ENCODE data around the gene MS4A5.
"Not testable (repeated sequence)": the region's sequence is repeated elsewhere in the genome, so short reads cannot be mapped to it uniquely, and the experiment has no call there.

Gene MS4A5, protein sequence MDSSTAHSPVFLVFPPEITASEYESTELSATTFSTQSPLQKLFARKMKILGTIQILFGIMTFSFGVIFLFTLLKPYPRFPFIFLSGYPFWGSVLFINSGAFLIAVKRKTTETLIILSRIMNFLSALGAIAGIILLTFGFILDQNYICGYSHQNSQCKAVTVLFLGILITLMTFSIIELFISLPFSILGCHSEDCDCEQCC

GRCh38 chr11:60429272-60429671 lies at the start of gene MS4A5:
TSS of gene MS4A5 (plus strand) at chr11:60429572. CDS start at chr11:60429675, 103 bp downstream.
- no peak for DNase-seq

- no peak for DNase-seq
Observed at GRCh38 chr11:60389279-60389910, 40.0 kb upstream of the MS4A5 start.

DNA sequence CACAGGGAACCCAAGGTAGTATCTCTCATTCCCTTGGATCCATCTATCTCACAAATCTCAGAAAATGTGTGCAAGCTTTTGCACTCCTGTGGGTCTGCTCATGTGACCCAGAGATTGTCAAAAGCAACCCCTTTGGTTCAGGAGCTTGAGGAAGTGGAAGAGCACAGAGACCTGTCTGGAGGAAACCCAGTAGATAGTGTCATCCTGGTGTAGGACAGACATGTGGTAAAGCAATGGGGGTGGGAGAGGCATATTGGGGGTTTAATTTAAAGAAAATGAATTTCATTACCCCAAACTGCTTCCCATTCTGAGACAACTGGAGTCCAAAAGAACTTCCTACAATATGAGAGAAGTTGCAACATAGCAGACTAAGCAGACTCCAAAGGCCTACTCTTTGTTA lies 39.0 kb upstream of the MS4A5 start:
- no peak for DNase-seq

GRCh38 chr11:60392361-60392760 lies 37.0 kb upstream of the MS4A5 start:
- DNase-seq = no peak

DNA sequence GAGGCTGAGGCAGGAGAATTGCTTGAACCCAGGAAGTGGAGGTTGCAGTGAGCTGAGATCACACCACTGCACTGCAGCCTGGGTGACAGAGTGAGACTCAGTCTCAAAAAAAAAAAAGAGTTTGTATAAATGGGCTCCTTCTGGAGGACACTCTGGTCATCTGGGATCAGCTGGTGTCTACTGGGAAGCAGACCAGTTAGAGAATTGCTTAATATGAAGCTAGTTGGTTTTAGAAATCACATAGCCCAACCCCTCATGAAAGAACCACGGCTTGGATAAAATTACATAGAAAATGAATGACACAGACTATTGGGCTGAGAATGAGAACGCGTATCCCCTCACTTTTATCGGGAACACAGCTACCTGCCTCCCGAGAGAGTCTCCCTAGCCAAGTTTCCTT lies 36.4 kb upstream of the MS4A5 start:
- DNase-seq = no peak

- no peak for DNase-seq
Observed at GRCh38 chr11:60394666-60395380, 34.5 kb upstream of the MS4A5 start.

- DNase-seq = no peak
Observed at GRCh38 chr11:60396382-60396781, 33.0 kb upstream of the MS4A5 start, which contains the start of gene MS4A14. TSS of gene MS4A14 (plus strand) at chr11:60396459. CDS start at chr11:60396579, 120 bp downstream.

DNA sequence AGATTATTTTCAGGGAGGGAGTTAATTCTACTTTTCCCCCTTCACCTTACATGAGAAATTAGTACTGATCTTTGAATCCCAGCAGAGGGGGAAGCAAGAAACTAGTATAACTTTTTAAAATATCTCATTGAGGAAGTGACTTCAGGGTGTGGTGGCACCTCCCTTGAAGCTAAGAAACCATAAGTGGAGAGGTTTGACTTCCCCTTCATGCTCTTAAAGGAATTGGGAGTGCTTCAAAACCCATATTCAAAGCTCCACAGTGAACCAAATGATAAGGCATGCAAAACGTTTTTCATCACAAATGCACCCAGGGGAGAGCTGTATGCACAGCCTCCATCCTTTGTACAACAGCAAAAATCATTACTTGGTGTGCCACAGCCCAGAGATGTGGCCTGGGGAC lies 32.6 kb upstream of the MS4A5 start:
- DNase-seq = no peak

DNA sequence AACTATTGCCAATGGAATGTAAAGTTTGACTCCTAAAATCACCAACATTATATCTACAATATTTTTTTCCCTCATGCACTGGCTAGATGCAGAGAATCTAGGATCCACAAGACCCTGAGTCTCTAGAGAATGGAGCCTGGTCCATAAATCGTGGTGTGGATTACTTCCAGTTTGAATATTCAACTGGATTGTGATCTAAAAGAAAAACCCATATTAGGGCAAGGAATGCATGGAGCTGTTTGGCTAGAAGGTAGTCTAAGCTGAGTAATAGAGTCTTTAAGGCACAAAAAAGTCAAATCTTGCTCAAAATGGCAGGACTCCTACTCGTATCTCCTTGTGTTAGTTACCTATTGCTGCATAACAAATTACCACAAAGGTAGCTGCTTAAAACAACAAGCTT lies 9.4 kb upstream of the MS4A5 start:
- DNase-seq = no peak

- DNase-seq = no peak
Observed at GRCh38 chr11:60422609-60423008, 6.8 kb upstream of the MS4A5 start.

- DNase-seq = no peak
Observed at GRCh38 chr11:60428517-60428916, 855 bp upstream of the MS4A5 start.

- no peak for DNase-seq
Observed at GRCh38 chr11:60431251-60431650, 1.9 kb downstream of the MS4A5 start.

DNA sequence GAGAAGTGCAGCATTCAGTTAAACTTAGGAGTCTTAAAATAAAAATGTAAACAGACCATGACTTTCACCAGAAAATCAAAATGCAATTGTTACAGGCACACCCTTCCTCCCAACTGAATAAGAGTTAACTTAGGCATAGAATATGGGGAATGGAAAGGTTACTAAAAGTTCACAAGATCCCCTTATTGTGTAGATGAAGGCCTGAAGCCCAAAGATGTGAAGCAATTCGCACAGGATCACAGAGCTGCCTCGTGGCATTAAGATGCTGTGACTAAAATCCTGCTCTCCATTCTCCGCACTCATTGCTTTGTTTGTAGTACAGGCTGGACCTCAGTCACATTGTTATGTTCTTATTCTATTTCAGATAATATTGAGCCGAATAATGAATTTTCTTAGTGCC lies 4.0 kb downstream of the MS4A5 start:
- no peak for DNase-seq

GRCh38 chr11:60447070-60447469 lies 17.7 kb downstream of the MS4A5 start:
- DNase-seq = no peak

DNA sequence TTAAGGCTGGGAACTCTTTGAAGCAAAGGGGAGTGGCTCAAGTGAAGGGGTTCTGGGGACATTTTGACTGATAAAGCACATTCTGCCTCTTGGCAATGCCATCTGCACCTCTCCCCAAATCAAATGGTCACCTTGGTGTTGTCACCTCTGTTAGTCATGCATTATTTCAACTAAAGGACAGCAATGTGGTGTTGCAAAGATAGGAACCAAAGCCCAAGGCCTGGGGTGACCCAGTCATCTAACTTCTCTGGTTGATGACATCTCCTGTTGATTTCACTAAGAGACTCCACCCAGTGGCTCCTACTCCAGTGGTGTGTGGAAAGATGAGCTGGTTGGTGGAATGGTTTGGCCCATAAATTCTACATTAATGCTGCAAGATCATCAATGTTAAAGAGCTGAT lies 18.5 kb downstream of the MS4A5 start:
- DNase-seq = no peak

GRCh38 chr11:60451185-60451584 lies 21.8 kb downstream of the MS4A5 start:
- DNase-seq = not testable (repeated sequence)

GRCh38 chr11:60454212-60454611 lies 24.8 kb downstream of the MS4A5 start:
- no peak for DNase-seq

DNA sequence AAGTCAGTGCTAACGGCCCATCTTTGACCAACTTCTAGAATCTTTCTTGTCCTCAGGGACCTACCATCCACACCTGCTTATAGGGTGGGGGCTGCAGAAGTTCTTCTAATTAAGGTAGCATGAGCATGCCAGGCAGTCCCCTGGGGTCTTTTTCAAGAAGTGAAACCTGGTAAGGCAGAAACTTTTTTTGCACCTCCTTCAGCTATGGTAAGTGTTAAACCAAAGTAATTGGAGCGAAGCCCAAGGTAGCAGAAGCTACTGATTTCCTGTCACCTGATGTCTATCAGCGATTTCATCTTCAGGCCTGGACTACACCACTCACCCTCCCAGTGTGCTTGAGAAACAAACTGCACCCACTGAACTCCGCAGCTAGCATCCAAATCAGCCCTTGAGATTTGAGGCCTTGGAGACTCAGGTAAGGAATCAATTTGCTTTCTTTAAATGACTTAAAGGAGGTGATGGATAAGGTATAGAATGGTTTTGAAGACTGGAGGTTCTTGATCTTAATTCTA lies 26.2 kb downstream of the MS4A5 start, which contains the start of gene MS4A1:
TSS of gene MS4A1 (plus strand) at position 317 of the 512 bp plus-strand sequence. CDS start 6,528 bp downstream, outside the sequence.
- DNase-seq = no peak

DNA sequence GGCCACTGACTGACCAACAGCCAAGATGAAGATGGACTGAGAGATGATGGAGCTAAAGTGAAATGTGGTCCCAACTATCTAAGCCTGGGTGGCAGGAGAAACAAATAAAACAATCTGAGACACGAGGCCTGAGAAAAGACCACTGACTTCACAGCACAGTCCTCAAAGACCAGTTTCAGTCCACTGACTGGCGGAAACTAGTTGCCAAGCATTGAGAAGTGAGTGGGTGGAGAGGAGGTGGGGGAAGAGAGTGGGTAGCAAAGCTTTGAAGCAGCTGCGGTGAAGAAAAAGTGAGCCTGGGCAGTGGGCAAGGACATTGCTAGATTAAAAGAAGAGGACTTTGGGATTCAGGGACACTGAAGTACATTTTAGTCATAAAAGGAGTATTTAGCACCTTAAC lies 28.2 kb downstream of the MS4A5 start:
- DNase-seq = no peak

DNA sequence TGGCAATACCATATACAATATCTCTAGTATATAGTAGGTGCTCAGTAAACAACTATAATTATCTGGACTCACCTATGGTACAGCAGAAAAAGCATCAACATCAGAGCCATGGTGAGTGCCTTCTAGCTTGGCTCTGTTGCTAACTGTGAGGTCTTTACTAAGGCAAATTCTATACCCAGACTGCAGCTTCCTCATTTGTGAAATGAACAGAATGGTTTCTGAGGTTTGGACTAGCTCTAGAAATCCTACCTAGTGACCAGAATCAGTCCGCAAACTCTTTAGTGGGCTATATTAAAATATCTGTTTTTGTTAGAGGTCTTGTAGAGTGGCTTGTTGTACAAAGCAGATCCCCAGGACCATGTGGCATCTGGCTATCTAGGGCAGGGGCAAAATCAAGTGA lies 30.0 kb downstream of the MS4A5 start:
- DNase-seq = no peak

- no peak for DNase-seq
Observed at GRCh38 chr11:60468829-60469228, 39.5 kb downstream of the MS4A5 start.

DNA sequence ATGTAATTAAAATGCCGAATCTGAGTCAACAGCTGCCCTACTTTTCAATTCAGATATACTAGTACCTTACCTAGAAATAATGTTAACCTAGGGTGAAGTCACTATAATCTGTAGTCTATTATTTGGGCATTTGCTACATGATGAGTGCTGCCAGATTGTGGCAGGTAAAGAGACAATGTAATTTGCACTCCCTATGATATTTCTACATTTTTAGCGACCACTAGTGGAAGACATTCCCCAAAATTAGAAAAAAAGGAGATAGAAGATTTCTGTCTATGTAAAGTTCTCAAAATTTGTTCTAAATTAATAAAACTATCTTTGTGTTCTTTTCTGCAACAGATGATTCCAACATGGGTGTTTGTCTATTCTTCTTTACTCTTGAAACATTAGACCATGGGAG lies 40.4 kb downstream of the MS4A5 start:
- DNase-seq = no peak

GRCh38 chr11:60477035-60477445 lies 47.7 kb downstream of the MS4A5 start:
- no peak for DNase-seq

DNA sequence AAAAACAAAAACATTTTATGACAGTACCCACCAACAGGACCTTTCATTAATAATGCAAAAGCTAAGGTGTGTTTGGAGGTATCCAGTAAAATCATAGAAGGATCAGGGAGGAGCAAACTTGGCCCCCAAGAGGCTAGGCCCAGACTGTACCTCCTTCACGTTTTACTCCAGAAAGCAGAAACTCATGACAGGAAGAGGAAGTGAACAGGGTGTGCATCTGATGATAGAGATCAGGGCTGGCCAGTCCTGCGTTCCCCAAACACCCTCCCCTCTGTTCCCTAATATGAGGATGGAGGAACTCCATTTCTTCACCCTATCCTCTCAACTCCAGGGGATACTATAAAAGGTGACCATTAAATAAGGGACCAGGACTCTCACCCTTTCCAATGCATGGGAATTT lies 53.0 kb downstream of the MS4A5 start:
- no peak for DNase-seq
